ENCODE results near the gene OR52E8.

Gene OR52E8

DNA sequence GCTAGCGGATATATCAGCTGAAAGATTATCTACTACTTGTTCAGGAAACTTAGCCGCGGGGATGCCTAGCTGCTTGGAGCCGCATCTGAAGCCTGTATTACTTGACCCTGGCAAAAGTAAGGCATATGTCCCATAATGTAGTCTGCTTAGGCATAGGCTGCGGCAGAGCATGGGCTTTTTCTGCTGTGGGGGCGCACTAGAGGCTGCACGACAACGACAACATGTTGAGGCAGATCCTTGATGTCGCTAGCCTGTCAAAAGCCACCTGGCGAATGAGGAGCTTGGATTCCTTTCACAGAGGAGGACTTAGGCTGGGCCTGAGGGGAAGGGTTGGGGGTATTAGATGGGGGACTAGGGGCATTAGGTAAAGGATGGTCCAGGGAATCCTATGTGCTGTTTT is 49.9 kb downstream of the OR52E8 start:
- DNase-seq = no peak
